Activated naive CD8-positive, alpha-beta T cell treated with anti-CD3 and anti-CD28 coated beads, Interleukin-2, amount 50 U/mL, for 24 hours (primary cell): ENCODE data around the gene FGFRL1.
"Not testable (repeated sequence)": the region's sequence is repeated elsewhere in the genome, so short reads cannot be mapped to it uniquely, and the experiment has no call there.

Experiments
- ATAC-seq: fragments of 150-1000 bp; cut with Tn5 transposase; one replicate; pipeline ENCODE4 v1.10.0; 2021
- DNase-seq: peaks from one replicate; pipeline ENCODE4 v3.0.0; 2021
- H3K27ac Mint-ChIP-seq: one replicate; pipeline ENCODE4 v1.8.0; 2021; ENCODE audit warnings: mild to moderate bottlenecking, mixed read lengths
- H3K27me3 Mint-ChIP-seq: one replicate; pipeline ENCODE4 v1.8.0; 2021; ENCODE audit warnings: mixed read lengths
- H3K36me3 Mint-ChIP-seq: one replicate; pipeline ENCODE4 v1.8.0; 2021; ENCODE audit warnings: low read depth, mixed read lengths
- H3K4me1 Mint-ChIP-seq: one replicate; pipeline ENCODE4 v1.8.0; 2021; ENCODE audit warnings: mixed read lengths
- H3K4me3 Mint-ChIP-seq: one replicate; pipeline ENCODE4 v1.8.0; 2021; ENCODE audit warnings: mild to moderate bottlenecking, moderate library complexity, mixed read lengths
- H3K9me3 Mint-ChIP-seq: one replicate; pipeline ENCODE4 v1.8.0; 2021; ENCODE audit warnings: mixed read lengths

FGFRL1 gene

GRCh38 chr4:996030-996996 is 15.1 kb upstream of the FGFRL1 start:
- no peak overlapping the region for H3K4me3 Mint-ChIP-seq

GRCh38 chr4:996997-997374 is 14.4 kb upstream of the FGFRL1 start:
- Mint-ChIP-seq H3K9me3 (no peaks in the 10 kb centered on the region), H3K4me3 (no peak overlapping the region), H3K36me3 (no peaks in the 10 kb centered on the region), H3K27me3 (peaks cover 24% of the 10 kb centered on the region), H3K27ac (no peak overlapping the region), H3K4me1 (peaks cover 2% of the 10 kb centered on the region)
- no peak for ATAC-seq
- no peak for DNase-seq

More at GRCh38 chr4:996030-996996, 15.1 kb upstream of the FGFRL1 start:
- ATAC-seq (no peak), DNase-seq (no peak)
- H3K9me3 Mint-ChIP-seq, result no peaks in the 10 kb centered on the region
- H3K27me3 Mint-ChIP-seq, result peaks cover 20% of the 10 kb centered on the region
- H3K36me3 Mint-ChIP-seq, result no peaks in the 10 kb centered on the region
- H3K27ac Mint-ChIP-seq, result no peak overlapping the region
- peaks cover 2% of the 10 kb centered on the region for H3K4me1 Mint-ChIP-seq

GRCh38 chr4:997375-998071 is 13.9 kb upstream of the FGFRL1 start:
- H3K4me3 Mint-ChIP-seq, result no peak overlapping the region
- peaks cover 2% of the 10 kb centered on the region for H3K4me1 Mint-ChIP-seq
- no peaks in the 10 kb centered on the region for H3K9me3 Mint-ChIP-seq
- peaks cover 26% of the 10 kb centered on the region for H3K27me3 Mint-ChIP-seq
- ATAC-seq (no peak), DNase-seq (no peak)
- no peaks in the 10 kb centered on the region for H3K36me3 Mint-ChIP-seq
- H3K27ac Mint-ChIP-seq, result no peak overlapping the region

- ATAC-seq (no peak), DNase-seq (no peak)
- peaks cover 26% of the 10 kb centered on the region for H3K27me3 Mint-ChIP-seq
- no peaks in the 10 kb centered on the region for H3K36me3 Mint-ChIP-seq
- H3K4me1 Mint-ChIP-seq, result peaks cover 2% of the 10 kb centered on the region
- no peaks in the 10 kb centered on the region for H3K9me3 Mint-ChIP-seq
- H3K27ac Mint-ChIP-seq, result no peak overlapping the region
- no peak overlapping the region for H3K4me3 Mint-ChIP-seq
Observed at GRCh38 chr4:998096-998691, 13.2 kb upstream of the FGFRL1 start.

GRCh38 chr4:999240-999863 is 12.1 kb upstream of the FGFRL1 start:
- H3K9me3 Mint-ChIP-seq, DNase-seq, H3K4me3 Mint-ChIP-seq, H3K36me3 Mint-ChIP-seq, ATAC-seq, H3K4me1 Mint-ChIP-seq, H3K27ac Mint-ChIP-seq: not testable (repeated sequence)
- peaks cover 32% of the 10 kb centered on the region for H3K27me3 Mint-ChIP-seq

GRCh38 chr4:999882-1000425 is 11.5 kb upstream of the FGFRL1 start:
- no peaks in the 10 kb centered on the region for H3K9me3 Mint-ChIP-seq
- peaks cover 2% of the 10 kb centered on the region for H3K4me1 Mint-ChIP-seq
- no peaks in the 10 kb centered on the region for H3K36me3 Mint-ChIP-seq
- no peak for DNase-seq
- H3K27me3 Mint-ChIP-seq, result peaks cover 38% of the 10 kb centered on the region
- no peak for ATAC-seq
- H3K27ac Mint-ChIP-seq, result no peak overlapping the region
- no peak overlapping the region for H3K4me3 Mint-ChIP-seq

GRCh38 chr4:1000686-1001260 is 10.7 kb upstream of the FGFRL1 start:
- DNase-seq (no peak), ATAC-seq (no peak)
- H3K4me3 Mint-ChIP-seq, result no peak overlapping the region
- H3K27ac Mint-ChIP-seq, result no peak overlapping the region
- no peaks in the 10 kb centered on the region for H3K36me3 Mint-ChIP-seq
- H3K9me3 Mint-ChIP-seq, result no peaks in the 10 kb centered on the region
- peaks cover 2% of the 10 kb centered on the region for H3K4me1 Mint-ChIP-seq
- H3K27me3 Mint-ChIP-seq, result peaks cover 42% of the 10 kb centered on the region

GRCh38 chr4:1001561-1002130 is 9.8 kb upstream of the FGFRL1 start:
- H3K4me3 Mint-ChIP-seq, result no peak overlapping the region
- H3K27ac Mint-ChIP-seq, result no peak overlapping the region
- no peaks in the 10 kb centered on the region for H3K9me3 Mint-ChIP-seq
- ATAC-seq (no peak), DNase-seq (no peak)
- H3K27me3 Mint-ChIP-seq, result peaks cover 47% of the 10 kb centered on the region
- peaks cover 2% of the 10 kb centered on the region for H3K4me1 Mint-ChIP-seq
- no peaks in the 10 kb centered on the region for H3K36me3 Mint-ChIP-seq

- Mint-ChIP-seq H3K27ac (no peak overlapping the region), H3K4me3 (no peak overlapping the region), H3K36me3 (no peaks in the 10 kb centered on the region), H3K27me3 (peaks cover 50% of the 10 kb centered on the region), H3K4me1 (peaks cover 2% of the 10 kb centered on the region), H3K9me3 (no peaks in the 10 kb centered on the region)
- DNase-seq (no peak), ATAC-seq (no peak)
Observed at GRCh38 chr4:1002131-1002630, 9.2 kb upstream of the FGFRL1 start.

- H3K9me3 Mint-ChIP-seq, result no peaks in the 10 kb centered on the region
- H3K4me3 Mint-ChIP-seq, result no peak overlapping the region
- no peak for DNase-seq
- H3K27ac Mint-ChIP-seq, result no peak overlapping the region
- H3K4me1 Mint-ChIP-seq, result peaks cover 2% of the 10 kb centered on the region
- no peak for ATAC-seq
- H3K36me3 Mint-ChIP-seq, result no peaks in the 10 kb centered on the region
- peaks cover 53% of the 10 kb centered on the region for H3K27me3 Mint-ChIP-seq
Observed at GRCh38 chr4:1002631-1003251, 8.7 kb upstream of the FGFRL1 start.

- H3K4me3 Mint-ChIP-seq, result no peak overlapping the region
- DNase-seq, result no peak
- no peaks in the 10 kb centered on the region for H3K9me3 Mint-ChIP-seq
- no peak for ATAC-seq
- peaks cover 53% of the 10 kb centered on the region for H3K27me3 Mint-ChIP-seq
- peaks cover 2% of the 10 kb centered on the region for H3K4me1 Mint-ChIP-seq
- no peaks in the 10 kb centered on the region for H3K36me3 Mint-ChIP-seq
- no peak overlapping the region for H3K27ac Mint-ChIP-seq
Observed at GRCh38 chr4:1003271-1004070, 8.0 kb upstream of the FGFRL1 start.

- Mint-ChIP-seq H3K27me3 (peaks cover 56% of the 10 kb centered on the region), H3K9me3 (no peaks in the 10 kb centered on the region), H3K27ac (no peak overlapping the region), H3K36me3 (no peaks in the 10 kb centered on the region), H3K4me3 (no peak overlapping the region), H3K4me1 (peaks cover 3% of the 10 kb centered on the region)
- no peak for ATAC-seq
- DNase-seq, result no peak
Observed at GRCh38 chr4:1004071-1004418, 7.4 kb upstream of the FGFRL1 start.
